ENCODE results near the gene RTP2. TPM values are rescaled to one million over a fixed set of nuclear protein-coding genes. Genes with fewer than 3 reads are reported as not detected.

Gene RTP2
- polyA plus RNA-seq, 3 donors: not detected

DNA sequence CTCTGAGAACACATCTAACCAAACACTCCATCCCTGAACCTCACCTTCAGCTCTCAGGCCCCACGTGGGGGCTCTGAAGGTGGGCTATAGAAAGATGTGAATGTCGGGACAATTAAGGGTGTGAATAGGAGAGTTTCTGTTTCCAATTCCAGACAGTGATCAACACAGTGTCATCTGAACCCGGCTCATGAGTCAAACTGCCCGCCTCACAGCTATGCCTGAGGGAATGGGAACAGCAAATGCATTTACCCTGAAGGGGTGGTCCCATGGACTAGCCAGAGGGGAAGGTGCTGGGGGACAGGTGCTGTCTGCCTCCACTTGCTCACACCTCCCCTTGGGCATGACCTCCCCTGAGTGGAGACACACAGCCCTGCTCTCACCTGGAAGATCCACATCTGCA lies 6.3 kb downstream of the RTP2 start:
- no peak overlapping the region for H3K4me3 Mint-ChIP-seq
- H3K36me3 Mint-ChIP-seq: no peaks in the 10 kb centered on the region
- Histone ChIP-seq H3K36me3 (replicated peaks in 1 of 2; ENCODE audit: control insufficient read depth in 1 of 2, insufficient read depth in 2 of 2, low read length in 2 of 2) (no peaks in the 10 kb centered on the region), H3K9ac (ENCODE audit: insufficient read depth, low read length, poor library complexity, severe bottlenecking) (no peak overlapping the region), H3K79me2 (ENCODE audit: insufficient read depth, low read length) (no peaks in the 10 kb centered on the region), H3K4me3 (replicated peaks in 1 of 3; ENCODE audit: low read depth in 2 of 3, low read length in 3 of 3) (no peak overlapping the region), H3K4me1 (ENCODE audit: control insufficient read depth in 1 of 2, insufficient read depth in 2 of 2, low read length in 2 of 2) (no peaks in the 10 kb centered on the region), H3K27me3 (ENCODE audit: control insufficient read depth in 2 of 2, insufficient read depth in 2 of 2, low read length in 2 of 2) (no peaks in the 10 kb centered on the region), H3K4me2 (replicated peaks; ENCODE audit: extremely low read depth, low read length, poor library complexity, severe bottlenecking) (no peak overlapping the region), H3K9me3 (replicated peaks in 1 of 2; ENCODE audit: control insufficient read depth in 1 of 2, insufficient read depth in 1 of 2, low read length in 2 of 2) (peaks cover 0 to 4% of the 10 kb centered on the region in 2 donors), H4K20me1 (ENCODE audit: insufficient read depth, low read length) (no peaks in the 10 kb centered on the region), H2AFZ (ENCODE audit: insufficient read depth, low read depth, low read length, poor library complexity, severe bottlenecking) (no peak overlapping the region), H3K27ac (ENCODE audit: low read depth in 1 of 2, low read length in 2 of 2) (no peak overlapping the region)
- peaks cover 11 to 16% (median 15%) of the 10 kb centered on the region in 3 donors for H3K27me3 Mint-ChIP-seq (ENCODE audit: low read depth in 3 of 3)
- WGBS (ENCODE audit: insufficient coverage): 60% methylated on average over 1 of the region's 4 CpGs
- DNase-seq: no peak
- peaks cover 2% of the 10 kb centered on the region for H3K4me1 Mint-ChIP-seq
- peaks cover 0 to 4% (median 2%) of the 10 kb centered on the region in 7 donors for H3K9me3 Mint-ChIP-seq
- peak overlapping the region in 1 of 7 donors; percentile 41 for H3K27ac Mint-ChIP-seq
- TF ChIP-seq, protein P1, sequence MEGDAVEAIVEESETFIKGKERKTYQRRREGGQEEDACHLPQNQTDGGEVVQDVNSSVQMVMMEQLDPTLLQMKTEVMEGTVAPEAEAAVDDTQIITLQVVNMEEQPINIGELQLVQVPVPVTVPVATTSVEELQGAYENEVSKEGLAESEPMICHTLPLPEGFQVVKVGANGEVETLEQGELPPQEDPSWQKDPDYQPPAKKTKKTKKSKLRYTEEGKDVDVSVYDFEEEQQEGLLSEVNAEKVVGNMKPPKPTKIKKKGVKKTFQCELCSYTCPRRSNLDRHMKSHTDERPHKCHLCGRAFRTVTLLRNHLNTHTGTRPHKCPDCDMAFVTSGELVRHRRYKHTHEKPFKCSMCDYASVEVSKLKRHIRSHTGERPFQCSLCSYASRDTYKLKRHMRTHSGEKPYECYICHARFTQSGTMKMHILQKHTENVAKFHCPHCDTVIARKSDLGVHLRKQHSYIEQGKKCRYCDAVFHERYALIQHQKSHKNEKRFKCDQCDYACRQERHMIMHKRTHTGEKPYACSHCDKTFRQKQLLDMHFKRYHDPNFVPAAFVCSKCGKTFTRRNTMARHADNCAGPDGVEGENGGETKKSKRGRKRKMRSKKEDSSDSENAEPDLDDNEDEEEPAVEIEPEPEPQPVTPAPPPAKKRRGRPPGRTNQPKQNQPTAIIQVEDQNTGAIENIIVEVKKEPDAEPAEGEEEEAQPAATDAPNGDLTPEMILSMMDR (IDR thresholded peaks at IDR 0.05): no peak
- intact Hi-C loops (cut with micrococcal nuclease): no loop called here

DNA sequence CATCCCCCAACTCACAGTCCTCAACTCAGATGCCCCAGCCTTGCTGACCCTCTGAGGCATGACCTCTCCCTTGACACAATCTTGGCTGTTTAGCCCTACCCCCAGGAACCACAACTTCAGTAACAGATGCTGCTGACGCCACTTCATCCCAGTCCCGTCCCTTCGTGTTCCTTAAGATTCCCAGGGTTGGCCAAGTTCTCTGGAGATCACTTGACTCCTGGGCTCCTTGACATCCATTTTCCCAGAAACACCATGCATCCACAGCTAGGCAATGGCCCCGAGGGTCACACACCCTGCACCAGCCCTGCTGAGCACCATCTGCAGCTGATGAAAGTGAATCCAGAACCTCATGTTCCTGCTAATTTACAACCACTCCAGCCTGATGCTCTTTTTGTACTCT lies 6.9 kb downstream of the RTP2 start:
- H3K27ac ChIP-seq (ENCODE audit: low read depth in 1 of 2, low read length in 2 of 2): no peak overlapping the region
- peaks cover 0 to 4% of the 10 kb centered on the region in 2 donors for H3K9me3 ChIP-seq (replicated peaks in 1 of 2; ENCODE audit: control insufficient read depth in 1 of 2, insufficient read depth in 1 of 2, low read length in 2 of 2)
- H3K4me3 ChIP-seq (replicated peaks in 1 of 3; ENCODE audit: low read depth in 2 of 3, low read length in 3 of 3): no peak overlapping the region
- H4K20me1 ChIP-seq (ENCODE audit: insufficient read depth, low read length): no peaks in the 10 kb centered on the region
- intact Hi-C loops (cut with micrococcal nuclease): no loop called here
- 83% methylated on average over 4 of the region's 4 CpGs for WGBS (ENCODE audit: insufficient coverage)
- no peak overlapping the region for H2AFZ ChIP-seq (ENCODE audit: insufficient read depth, low read depth, low read length, poor library complexity, severe bottlenecking)
- Mint-ChIP-seq H3K27me3 (ENCODE audit: low read depth in 3 of 3) (peaks cover 12 to 18% (median 15%) of the 10 kb centered on the region in 3 donors), H3K27ac (no peak overlapping the region), H3K36me3 (no peaks in the 10 kb centered on the region), H3K4me3 (no peak overlapping the region), H3K9me3 (peaks cover 0 to 4% (median 2%) of the 10 kb centered on the region in 7 donors), H3K4me1 (peaks cover 2% of the 10 kb centered on the region)
- H3K36me3 ChIP-seq (replicated peaks in 1 of 2; ENCODE audit: control insufficient read depth in 1 of 2, insufficient read depth in 2 of 2, low read length in 2 of 2): no peaks in the 10 kb centered on the region
- no peak for DNase-seq
- no peaks in the 10 kb centered on the region for H3K79me2 ChIP-seq (ENCODE audit: insufficient read depth, low read length)
- no peak overlapping the region for H3K4me2 ChIP-seq (replicated peaks; ENCODE audit: extremely low read depth, low read length, poor library complexity, severe bottlenecking)
- H3K9ac ChIP-seq (ENCODE audit: insufficient read depth, low read length, poor library complexity, severe bottlenecking): no peak overlapping the region
- TF ChIP-seq, protein P1 (IDR thresholded peaks at IDR 0.05): no peak
- H3K27me3 ChIP-seq (ENCODE audit: control insufficient read depth in 2 of 2, insufficient read depth in 2 of 2, low read length in 2 of 2): no peaks in the 10 kb centered on the region
- H3K4me1 ChIP-seq (ENCODE audit: control insufficient read depth in 1 of 2, insufficient read depth in 2 of 2, low read length in 2 of 2): no peaks in the 10 kb centered on the region

Data from CD14-positive monocyte (primary cell).